Activated naive CD8-positive, alpha-beta T cell treated with anti-CD3 and anti-CD28 coated beads, Interleukin-2, amount 50 U/mL, for 24 hours (primary cell): Measurements from ENCODE around the gene VTI1A.
"Not testable (repeated sequence)": the region's sequence is repeated elsewhere in the genome, so short reads cannot be mapped to it uniquely, and the experiment has no call there.

Source experiments
- ATAC-seq: fragments of 150-1000 bp; cut with Tn5 transposase; one replicate; pipeline ENCODE4 v1.10.0; 2021
- DNase-seq: peaks from one replicate; pipeline ENCODE4 v3.0.0; 2021
- H3K27ac Mint-ChIP-seq: one replicate; pipeline ENCODE4 v1.8.0; 2021; ENCODE audit warnings: mild to moderate bottlenecking, mixed read lengths
- H3K27me3 Mint-ChIP-seq: one replicate; pipeline ENCODE4 v1.8.0; 2021; ENCODE audit warnings: mixed read lengths
- H3K36me3 Mint-ChIP-seq: one replicate; pipeline ENCODE4 v1.8.0; 2021; ENCODE audit warnings: low read depth, mixed read lengths
- H3K4me1 Mint-ChIP-seq: one replicate; pipeline ENCODE4 v1.8.0; 2021; ENCODE audit warnings: mixed read lengths
- H3K4me3 Mint-ChIP-seq: one replicate; pipeline ENCODE4 v1.8.0; 2021; ENCODE audit warnings: mild to moderate bottlenecking, moderate library complexity, mixed read lengths
- H3K9me3 Mint-ChIP-seq: one replicate; pipeline ENCODE4 v1.8.0; 2021; ENCODE audit warnings: mixed read lengths

The VTI1A gene

DNA sequence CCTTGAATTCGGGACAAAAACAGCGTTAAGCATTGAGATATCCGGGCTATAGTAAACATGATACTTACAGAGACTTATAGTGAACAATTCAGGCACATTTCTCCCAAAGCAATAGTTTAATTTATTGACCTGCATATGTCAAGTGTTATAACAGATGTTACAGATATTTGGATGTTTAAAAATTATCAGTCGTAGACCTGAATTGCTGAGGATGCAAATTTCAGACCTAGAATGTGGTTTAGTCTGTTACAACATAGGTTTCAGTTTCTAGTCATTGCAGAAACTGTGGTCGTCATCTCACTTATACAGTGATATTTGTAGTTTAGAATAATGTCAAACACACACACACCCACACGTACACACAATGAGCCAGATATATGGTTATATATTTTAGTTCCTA is 85.2 kb downstream of the VTI1A start:
- H3K36me3 Mint-ChIP-seq: peaks cover 25% of the 10 kb centered on the region

DNA sequence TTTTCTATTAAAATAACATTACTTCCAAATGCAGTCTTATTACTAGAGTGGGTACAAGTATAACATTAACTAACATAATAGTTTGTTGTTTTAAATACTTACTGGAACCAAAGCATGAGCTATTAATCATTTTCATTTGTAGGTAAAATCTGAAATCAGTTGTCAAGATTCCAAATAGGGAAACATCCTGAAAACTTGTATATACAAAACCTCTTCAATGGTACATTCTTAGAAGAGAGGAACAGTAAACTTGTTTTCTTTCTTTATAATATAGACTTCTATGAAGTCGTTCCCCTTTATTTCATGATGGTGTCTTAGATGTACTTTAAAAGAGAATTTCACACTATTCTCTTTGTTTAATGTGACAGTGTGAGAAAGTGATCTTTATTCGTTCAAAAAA is 85.9 kb downstream of the VTI1A start:
- peaks cover 4% of the 10 kb centered on the region for H3K9me3 Mint-ChIP-seq

More for the DNA sequence above, 85.2 kb downstream of the VTI1A start:
- Mint-ChIP-seq H3K4me1 (peaks cover 34% of the 10 kb centered on the region), H3K27me3 (peaks cover 1% of the 10 kb centered on the region), H3K4me3 (no peak overlapping the region), H3K27ac (peak overlapping the region; percentile 71), H3K9me3 (peaks cover 4% of the 10 kb centered on the region)
- DNase-seq (no peak), ATAC-seq (peak; percentile 96)

DNA sequence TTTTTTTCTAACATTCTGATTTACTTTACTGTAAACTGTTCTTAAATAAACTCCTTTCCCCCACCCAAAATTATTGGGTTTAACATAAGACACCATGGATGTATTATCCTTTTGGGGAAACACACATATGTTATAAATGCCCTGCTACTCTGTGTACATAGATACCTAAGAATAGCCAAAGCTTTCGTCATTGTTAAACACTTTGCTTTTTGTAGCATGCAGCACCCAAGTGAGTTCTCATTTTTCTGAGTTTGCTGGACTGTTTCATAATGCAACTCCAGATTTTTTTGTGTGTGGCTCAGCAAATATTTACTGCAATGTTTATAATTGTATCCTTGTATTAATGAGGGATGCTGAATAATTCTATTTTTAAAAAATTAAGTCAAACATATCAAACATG is 86.9 kb downstream of the VTI1A start:
- H3K9me3 Mint-ChIP-seq: peaks cover 4% of the 10 kb centered on the region
- H3K4me1 Mint-ChIP-seq: peaks cover 32% of the 10 kb centered on the region
- no peak overlapping the region for H3K27ac Mint-ChIP-seq
- H3K27me3 Mint-ChIP-seq: peaks cover 1% of the 10 kb centered on the region
- H3K36me3 Mint-ChIP-seq: peaks cover 25% of the 10 kb centered on the region
- no peak overlapping the region for H3K4me3 Mint-ChIP-seq
- DNase-seq (no peak), ATAC-seq (no peak)

More for the DNA sequence above, 85.9 kb downstream of the VTI1A start:
- peaks cover 34% of the 10 kb centered on the region for H3K4me1 Mint-ChIP-seq
- H3K27ac Mint-ChIP-seq: no peak overlapping the region
- H3K27me3 Mint-ChIP-seq: peaks cover 1% of the 10 kb centered on the region
- DNase-seq (no peak), ATAC-seq (no peak)
- no peak overlapping the region for H3K4me3 Mint-ChIP-seq
- peaks cover 28% of the 10 kb centered on the region for H3K36me3 Mint-ChIP-seq

DNA sequence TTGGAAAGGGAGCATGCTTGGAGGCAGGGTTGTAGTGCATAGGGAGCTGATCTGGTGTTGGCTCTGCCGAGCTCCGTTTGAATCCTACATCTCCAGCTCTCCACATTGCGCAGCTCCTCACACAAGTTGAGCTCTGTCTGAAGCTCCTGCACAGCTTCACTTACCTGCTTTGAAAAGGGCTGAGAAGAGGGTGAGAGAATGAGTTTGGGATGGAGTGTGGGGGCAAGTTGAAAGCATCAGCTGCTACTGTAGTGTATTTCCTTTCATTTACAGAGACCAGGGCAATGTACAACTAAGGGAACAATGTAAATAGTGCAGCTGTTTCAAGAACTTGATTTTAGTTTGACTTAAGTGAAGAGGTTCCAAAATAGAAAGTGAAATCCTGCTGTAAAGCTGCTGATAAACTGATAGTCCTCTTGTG is 88.5 kb downstream of the VTI1A start:
- peaks cover 3% of the 10 kb centered on the region for H3K9me3 Mint-ChIP-seq
- H3K4me3 Mint-ChIP-seq: no peak overlapping the region
- peaks cover 29% of the 10 kb centered on the region for H3K4me1 Mint-ChIP-seq
- no peak overlapping the region for H3K27ac Mint-ChIP-seq
- peaks cover 35% of the 10 kb centered on the region for H3K36me3 Mint-ChIP-seq
- peaks cover under 1% of the 10 kb centered on the region for H3K27me3 Mint-ChIP-seq
- ATAC-seq (no peak), DNase-seq (no peak)

DNA sequence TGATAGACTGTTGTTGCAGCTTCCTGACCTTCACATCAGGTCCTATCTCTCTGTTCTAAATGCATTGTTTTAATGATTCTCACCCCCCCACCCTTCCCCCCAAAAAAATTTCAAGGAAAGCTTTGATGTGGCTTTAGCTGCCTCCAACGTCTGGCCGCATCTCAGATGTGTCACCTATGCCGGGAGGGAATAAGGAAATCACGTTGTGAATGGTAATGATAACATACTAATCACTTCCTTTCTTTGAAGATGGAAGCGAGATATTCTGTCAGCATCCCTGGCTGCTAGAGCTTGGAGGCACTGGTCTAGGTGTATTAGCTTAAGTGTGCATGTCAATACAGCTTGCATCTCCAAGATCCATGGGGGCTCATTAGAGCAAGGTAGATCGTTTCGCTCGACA is 89.6 kb downstream of the VTI1A start:
- H3K27ac Mint-ChIP-seq: no peak overlapping the region
- peaks cover 1% of the 10 kb centered on the region for H3K9me3 Mint-ChIP-seq
- ATAC-seq (no peak), DNase-seq (no peak)
- H3K4me3 Mint-ChIP-seq: no peak overlapping the region
- peaks cover 32% of the 10 kb centered on the region for H3K36me3 Mint-ChIP-seq
- H3K27me3 Mint-ChIP-seq: no peaks in the 10 kb centered on the region
- peaks cover 19% of the 10 kb centered on the region for H3K4me1 Mint-ChIP-seq

DNA sequence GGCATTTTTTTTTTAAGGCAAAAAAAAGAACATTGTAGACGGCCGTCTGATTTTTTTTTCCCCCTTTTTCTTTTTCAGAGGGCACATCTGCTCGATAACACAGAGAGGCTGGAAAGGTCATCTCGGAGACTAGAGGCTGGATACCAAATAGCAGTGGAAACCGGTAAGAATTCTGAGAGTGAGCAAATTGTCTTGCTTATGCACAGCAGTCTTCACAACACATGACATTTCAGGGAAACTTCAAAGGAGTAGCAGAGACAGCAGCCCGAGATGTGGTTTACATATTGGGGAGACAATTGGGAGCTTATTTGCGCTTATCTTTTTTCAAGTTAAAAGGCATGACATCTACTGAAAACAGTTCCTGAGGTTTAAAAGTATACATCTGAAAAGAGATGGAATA is 91.2 kb downstream of the VTI1A start:
- DNase-seq (no peak), ATAC-seq (no peak)
- peaks cover 6% of the 10 kb centered on the region for H3K4me1 Mint-ChIP-seq
- no peak overlapping the region for H3K27ac Mint-ChIP-seq
- peaks cover 42% of the 10 kb centered on the region for H3K36me3 Mint-ChIP-seq
- no peak overlapping the region for H3K4me3 Mint-ChIP-seq
- peaks cover 3% of the 10 kb centered on the region for H3K9me3 Mint-ChIP-seq
- H3K27me3 Mint-ChIP-seq: no peaks in the 10 kb centered on the region

DNA sequence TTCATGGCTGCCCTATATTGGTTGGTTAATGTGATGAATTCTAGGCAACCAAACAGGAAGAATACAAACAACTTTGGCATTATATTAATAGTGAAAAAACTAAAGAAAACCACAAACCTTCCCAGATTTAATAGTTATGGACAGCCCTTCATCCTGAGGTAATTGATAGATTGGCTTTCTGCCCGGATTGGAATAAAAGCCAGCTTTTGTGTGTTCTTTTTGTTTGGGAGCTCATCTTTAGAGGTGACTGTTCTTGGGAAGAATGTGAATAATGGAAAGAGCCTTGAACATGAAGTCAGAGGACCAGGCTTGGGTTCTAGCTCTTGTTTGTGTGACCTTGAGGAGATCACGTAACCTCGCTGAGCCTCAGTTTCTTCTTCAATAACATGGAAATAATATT is 92.3 kb downstream of the VTI1A start:
- no peak overlapping the region for H3K4me3 Mint-ChIP-seq
- no peaks in the 10 kb centered on the region for H3K27me3 Mint-ChIP-seq
- peaks cover 3% of the 10 kb centered on the region for H3K9me3 Mint-ChIP-seq
- no peak for DNase-seq
- no peak for ATAC-seq
- H3K36me3 Mint-ChIP-seq: peaks cover 43% of the 10 kb centered on the region
- H3K27ac Mint-ChIP-seq: no peak overlapping the region
- peaks cover 4% of the 10 kb centered on the region for H3K4me1 Mint-ChIP-seq

DNA sequence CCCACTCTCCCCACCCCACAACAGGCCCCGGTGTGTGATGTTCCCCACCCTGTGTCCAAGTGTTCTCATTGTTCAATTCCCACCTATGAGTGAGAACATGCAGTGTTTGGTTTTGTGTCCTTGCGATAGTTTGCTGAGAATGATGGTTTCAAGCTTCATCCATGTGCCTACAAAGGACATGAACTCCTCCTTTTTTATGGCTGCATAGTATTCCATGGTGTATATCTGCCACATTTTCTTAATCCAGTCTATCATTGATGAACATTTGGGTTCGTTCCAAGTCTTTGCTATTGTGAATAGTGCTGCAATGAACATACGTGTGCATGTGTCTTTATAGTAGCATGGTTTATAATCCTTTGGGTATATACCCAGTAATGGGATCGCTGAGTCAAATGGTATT is 95.8 kb downstream of the VTI1A start:
- H3K36me3 Mint-ChIP-seq: peaks cover 48% of the 10 kb centered on the region
- ATAC-seq, H3K4me1 Mint-ChIP-seq, H3K27me3 Mint-ChIP-seq, H3K9me3 Mint-ChIP-seq, DNase-seq, H3K4me3 Mint-ChIP-seq, H3K27ac Mint-ChIP-seq: not testable (repeated sequence)

- DNase-seq (no peak), ATAC-seq (no peak)
- no peak overlapping the region for H3K27ac Mint-ChIP-seq
- peaks cover 3% of the 10 kb centered on the region for H3K9me3 Mint-ChIP-seq
- no peaks in the 10 kb centered on the region for H3K27me3 Mint-ChIP-seq
- peaks cover 27% of the 10 kb centered on the region for H3K36me3 Mint-ChIP-seq
- H3K4me1 Mint-ChIP-seq: peaks cover 4% of the 10 kb centered on the region
- H3K4me3 Mint-ChIP-seq: no peak overlapping the region
These were observed 99.5 kb downstream of the VTI1A start for GRCh38 chr10:112546474-112546873.

DNA sequence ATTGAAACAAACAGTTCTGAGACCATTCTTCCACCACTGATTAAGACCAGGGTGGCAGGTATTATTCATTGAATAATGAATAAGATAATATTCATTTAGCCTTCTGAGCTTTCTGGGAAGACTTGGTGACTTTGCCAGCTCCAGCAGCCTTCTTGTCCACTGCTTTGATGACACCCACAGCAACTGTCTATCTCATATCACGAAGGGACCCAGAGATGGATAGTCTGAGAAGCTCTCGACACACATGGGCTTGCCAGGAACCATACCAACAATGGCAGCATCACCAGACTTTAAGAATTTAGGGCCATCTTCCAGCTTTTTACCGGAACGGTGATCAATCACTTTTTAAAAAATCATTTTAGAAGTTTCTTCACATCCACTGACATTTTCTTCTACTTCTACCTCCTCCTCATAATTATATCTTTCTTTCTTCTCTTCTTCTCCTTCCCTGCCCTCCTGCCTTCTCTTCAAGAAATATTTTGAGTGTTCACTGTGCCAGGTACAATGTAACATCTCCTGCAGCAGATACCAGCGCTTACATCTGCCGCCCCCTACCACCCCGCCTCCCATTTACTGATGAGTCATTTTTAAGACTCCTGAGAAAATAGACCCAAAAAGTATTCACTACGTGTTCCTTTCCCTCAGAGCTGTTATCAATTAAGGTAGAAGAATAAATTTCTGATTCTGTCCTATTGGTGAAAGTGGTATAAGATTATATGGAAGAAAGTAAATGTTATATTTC is 101.7 kb downstream of the VTI1A start:
- DNase-seq: no peak
- H3K4me1 Mint-ChIP-seq: peaks cover 4% of the 10 kb centered on the region
- peaks cover 14% of the 10 kb centered on the region for H3K36me3 Mint-ChIP-seq
- H3K4me3 Mint-ChIP-seq: no peak overlapping the region
- H3K27me3 Mint-ChIP-seq: no peaks in the 10 kb centered on the region
- no peak overlapping the region for H3K27ac Mint-ChIP-seq
- H3K9me3 Mint-ChIP-seq: no peaks in the 10 kb centered on the region
- ATAC-seq: no peak

DNA sequence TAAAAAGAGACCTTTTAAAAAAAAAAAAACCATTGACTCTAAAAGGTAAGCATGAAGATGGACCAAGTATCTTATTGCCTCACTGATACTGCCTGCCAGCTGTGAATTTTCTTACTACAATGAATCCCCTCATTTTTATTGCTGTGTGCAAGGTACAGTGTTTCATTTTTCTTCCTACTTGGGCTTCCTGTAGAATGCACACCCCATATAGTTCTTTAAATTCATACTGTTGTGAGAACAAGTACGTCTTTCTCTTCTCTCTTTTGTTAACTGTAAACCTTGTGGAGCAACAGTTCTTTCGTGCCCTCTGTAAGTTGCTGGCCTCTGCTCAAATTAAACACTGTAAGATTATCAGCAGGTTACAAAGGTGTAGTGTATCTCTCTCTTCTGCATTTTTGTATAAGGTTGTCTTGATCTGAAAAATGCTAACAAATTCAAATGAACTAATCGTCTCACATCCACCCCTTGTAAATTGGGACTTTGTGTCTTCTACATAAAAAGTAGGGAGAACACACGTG is 105.6 kb downstream of the VTI1A start:
- Mint-ChIP-seq H3K4me3 (no peak overlapping the region), H3K27ac (no peak overlapping the region), H3K36me3 (peaks cover 5% of the 10 kb centered on the region), H3K27me3 (no peaks in the 10 kb centered on the region), H3K9me3 (no peaks in the 10 kb centered on the region), H3K4me1 (peaks cover under 1% of the 10 kb centered on the region)
- ATAC-seq (no peak), DNase-seq (no peak)

- Mint-ChIP-seq H3K27me3 (no peaks in the 10 kb centered on the region), H3K27ac (no peak overlapping the region), H3K4me1 (peaks cover 5% of the 10 kb centered on the region), H3K9me3 (no peaks in the 10 kb centered on the region), H3K4me3 (no peak overlapping the region), H3K36me3 (peaks cover 5% of the 10 kb centered on the region)
- ATAC-seq (no peak), DNase-seq (no peak)
These were observed 106.3 kb downstream of the VTI1A start for GRCh38 chr10:112553315-112553714.

DNA sequence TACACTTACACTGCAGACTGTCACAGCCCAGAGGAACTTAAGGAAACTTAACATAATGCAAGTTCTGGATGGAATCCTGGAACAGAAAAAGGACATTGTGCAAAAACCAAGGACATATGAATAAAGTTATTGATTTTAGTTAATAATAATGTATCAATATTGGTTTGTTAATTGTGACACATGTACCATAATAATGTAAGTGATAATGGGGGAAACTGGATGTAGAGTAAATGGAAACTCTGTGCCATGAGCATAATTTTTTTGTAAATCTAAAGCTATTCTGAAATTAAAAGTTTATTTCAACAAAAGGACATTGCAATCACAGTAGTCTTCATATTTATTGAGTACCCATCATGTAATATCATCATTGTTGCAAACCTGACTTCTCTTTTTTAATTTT is 107.2 kb downstream of the VTI1A start:
- H3K9me3 Mint-ChIP-seq: no peaks in the 10 kb centered on the region
- no peak overlapping the region for H3K4me3 Mint-ChIP-seq
- H3K27me3 Mint-ChIP-seq: no peaks in the 10 kb centered on the region
- peaks cover 12% of the 10 kb centered on the region for H3K4me1 Mint-ChIP-seq
- DNase-seq: no peak
- no peak overlapping the region for H3K27ac Mint-ChIP-seq
- peaks cover 3% of the 10 kb centered on the region for H3K36me3 Mint-ChIP-seq
- ATAC-seq: no peak

- no peak overlapping the region for H3K27ac Mint-ChIP-seq
- H3K27me3 Mint-ChIP-seq: no peaks in the 10 kb centered on the region
- H3K36me3 Mint-ChIP-seq: peaks cover 5% of the 10 kb centered on the region
- H3K4me3 Mint-ChIP-seq: no peak overlapping the region
- DNase-seq: no peak
- H3K4me1 Mint-ChIP-seq: peaks cover 16% of the 10 kb centered on the region
- no peaks in the 10 kb centered on the region for H3K9me3 Mint-ChIP-seq
- ATAC-seq: no peak
These were observed 110.2 kb downstream of the VTI1A start for GRCh38 chr10:112557197-112557596.

DNA sequence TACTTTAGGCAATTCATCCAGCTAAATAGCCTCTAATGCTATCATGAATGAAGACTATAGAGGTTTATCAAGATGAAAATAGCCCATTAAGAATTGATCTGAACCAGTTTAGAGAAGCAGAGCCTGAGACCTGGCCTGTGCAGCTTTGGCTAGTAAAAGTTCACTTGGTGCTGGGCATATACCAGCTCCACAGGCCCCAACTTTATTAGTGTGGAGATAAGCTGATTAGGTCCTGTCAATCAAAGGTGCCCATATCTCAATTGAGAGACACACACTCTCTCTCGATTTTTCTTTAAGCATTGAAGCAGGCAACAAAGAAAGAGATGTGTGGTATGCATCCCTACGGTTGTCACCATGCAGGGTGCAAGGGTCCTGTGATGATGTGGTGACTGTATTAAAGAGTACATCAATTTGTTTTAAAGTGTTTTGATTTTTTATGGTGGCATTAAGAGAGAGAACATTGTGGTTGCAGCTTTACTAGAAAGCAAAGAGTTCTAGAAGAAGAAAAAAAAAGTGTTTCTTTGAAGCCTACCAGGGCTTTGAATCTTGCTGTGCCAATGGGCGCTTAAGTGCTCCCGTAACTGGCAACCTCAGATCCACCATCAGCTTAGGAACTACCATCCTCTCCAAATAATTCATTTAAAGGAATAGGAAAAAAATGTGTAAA is 111.6 kb downstream of the VTI1A start:
- Mint-ChIP-seq H3K4me3 (no peak overlapping the region), H3K27me3 (no peaks in the 10 kb centered on the region), H3K9me3 (no peaks in the 10 kb centered on the region), H3K27ac (no peak overlapping the region), H3K36me3 (peaks cover 2% of the 10 kb centered on the region), H3K4me1 (peaks cover 16% of the 10 kb centered on the region)
- ATAC-seq (no peak), DNase-seq (no peak)
